Measurements from ENCODE around the gene GOLT1A. TPM values are rescaled to one million over a fixed set of nuclear protein-coding genes. Genes with fewer than 3 reads are reported as not detected.

Gene GOLT1A
- total RNA-seq, 4 donors from 2014 or later, result 1.1 to 1.3 TPM; not detected in 2

- in situ Hi-C loops (cut with MboI; ENCODE audit: low sequenced_read_pairs in 4 of 4), result no loop called here
- H3K9me3 ChIP-seq, result no peaks in the 10 kb centered on the region
- intact Hi-C loops (cut with DNase I; ENCODE audit: low total_unique reads), result no loop called here
These were observed 37.7 kb downstream of the GOLT1A start for GRCh38 chr1:204176049-204176448.

GRCh38 chr1:204174958-204175357 lies 38.8 kb downstream of the GOLT1A start:
- DNase-seq, result no peak
- intact Hi-C loops (cut with DNase I; ENCODE audit: low total_unique reads), result loop anchor here (5.0 kb wide), 1 partner anchor 612 kb away; no protein-coding TSS in a partner anchor
- TF ChIP-seq CTCF (IDR thresholded peaks at IDR 0.05 in 4 of 5, conservative IDR thresholded peaks at IDR 0.05 in 1 of 5), result no peak
- TF ChIP-seq POLR2A (IDR thresholded peaks at IDR 0.05), result no peak
- Histone ChIP-seq H3K27me3 (peaks cover 0 to 3% (median 3%) of the 10 kb centered on the region in 3 donors), H3K4me1 (no peaks in the 10 kb centered on the region), H3K4me3 (no peak overlapping the region), H3K27ac (no peak overlapping the region), H3K9me3 (no peaks in the 10 kb centered on the region), H3K36me3 (no peaks in the 10 kb centered on the region)
- no peak for ATAC-seq
- in situ Hi-C loops (cut with MboI; ENCODE audit: low sequenced_read_pairs in 4 of 4), result loop anchor here in 1 of 4 donors (25.0 kb wide), 1 partner anchor 337 kb away; the partner anchor contains the start of gene MDM4

More at GRCh38 chr1:204176049-204176448, 37.7 kb downstream of the GOLT1A start:
- H3K4me1 ChIP-seq, result no peaks in the 10 kb centered on the region
- ATAC-seq (no peak), DNase-seq (no peak)
- H3K27ac ChIP-seq, result no peak overlapping the region
- TF ChIP-seq POLR2A (IDR thresholded peaks at IDR 0.05), result no peak
- TF ChIP-seq CTCF (IDR thresholded peaks at IDR 0.05 in 4 of 5, conservative IDR thresholded peaks at IDR 0.05 in 1 of 5), result no peak
- H3K4me3 ChIP-seq, result no peak overlapping the region
- no peaks in the 10 kb centered on the region for H3K36me3 ChIP-seq
- peaks cover 0 to 3% (median 3%) of the 10 kb centered on the region in 3 donors for H3K27me3 ChIP-seq

GRCh38 chr1:204172404-204173029 lies 41.3 kb downstream of the GOLT1A start:
- TF ChIP-seq POLR2A (IDR thresholded peaks at IDR 0.05), result no peak
- no peak for TF ChIP-seq CTCF (IDR thresholded peaks at IDR 0.05 in 4 of 5, conservative IDR thresholded peaks at IDR 0.05 in 1 of 5)
- in situ Hi-C loops (cut with MboI; ENCODE audit: low sequenced_read_pairs in 4 of 4), result loop anchor here in 1 of 4 donors (25.0 kb wide), 1 partner anchor 340 kb away; the partner anchor contains the start of gene MDM4
- H3K27ac ChIP-seq, result no peak overlapping the region

GRCh38 chr1:204171751-204172178 lies 42.0 kb downstream of the GOLT1A start:
- in situ Hi-C loops (cut with MboI; ENCODE audit: low sequenced_read_pairs in 4 of 4) (loop anchor here in 1 of 4 donors (25.0 kb wide), 1 partner anchor 341 kb away; the partner anchor contains the start of gene MDM4), intact Hi-C loops (cut with DNase I; ENCODE audit: low total_unique reads) (loop anchor here (5.0 kb wide), 1 partner anchor 616 kb away; no protein-coding TSS in a partner anchor)
- peaks cover 0 to 4% (median 3%) of the 10 kb centered on the region in 3 donors for H3K27me3 ChIP-seq
- H3K27ac ChIP-seq, result no peak overlapping the region
- DNase-seq, result no peak
- H3K9me3 ChIP-seq, result no peaks in the 10 kb centered on the region
- TF ChIP-seq CTCF (IDR thresholded peaks at IDR 0.05 in 4 of 5, conservative IDR thresholded peaks at IDR 0.05 in 1 of 5), result no peak
- no peak for TF ChIP-seq POLR2A (IDR thresholded peaks at IDR 0.05)
- H3K36me3 ChIP-seq, result no peaks in the 10 kb centered on the region
- H3K4me3 ChIP-seq, result no peak overlapping the region
- no peaks in the 10 kb centered on the region for H3K4me1 ChIP-seq
- no peak for ATAC-seq

More at GRCh38 chr1:204172404-204173029, 41.3 kb downstream of the GOLT1A start:
- Histone ChIP-seq H3K27me3 (peaks cover 0 to 3% (median 3%) of the 10 kb centered on the region in 3 donors), H3K4me3 (no peak overlapping the region), H3K9me3 (no peaks in the 10 kb centered on the region), H3K36me3 (no peaks in the 10 kb centered on the region), H3K4me1 (no peaks in the 10 kb centered on the region)
- DNase-seq, result no peak
- intact Hi-C loops (cut with DNase I; ENCODE audit: low total_unique reads), result loop anchor here (5.0 kb wide), 1 partner anchor 615 kb away; no protein-coding TSS in a partner anchor
- ATAC-seq, result no peak
